SK-N-SH (cell line): Measurements from ENCODE around the gene CYP4F11.

Experiments
- CTCF ChIP-seq: fragments of 200-600 bp; sonication (generic); IDR thresholded peaks from 2 replicates; pipeline ENCODE4 v1.6.1; 2017; ENCODE audit warnings: antibody characterized with exemption, mild to moderate bottlenecking, moderate library complexity
- ELF1 ChIP-seq: IDR thresholded peaks from 2 replicates; pipeline ENCODE4 v1.4.0; 2012
- POLR2AphosphoS5 ChIP-seq: IDR thresholded peaks from 2 replicates; pipeline ENCODE4 v1.6.1; 2012; ENCODE audit warnings: low read depth, low read length
- ZBTB33 ChIP-seq: IDR thresholded peaks from 2 replicates; pipeline ENCODE4 v1.4.0; 2012; ENCODE audit warnings: low read depth, borderline replicate concordance

- TF ChIP-seq POLR2AphosphoS5 (no peak), CTCF (no peak), ELF1 (no peak), ZBTB33 (no peak)
Observed at GRCh38 chr19:15971224-15971780, 37.0 kb upstream of the CYP4F11 start.
